ENCODE data around the gene DLL3.
"Not testable (repeated sequence)": the region's sequence is repeated elsewhere in the genome, so short reads cannot be mapped to it uniquely, and the experiment has no call there.

The DLL3 gene, protein sequence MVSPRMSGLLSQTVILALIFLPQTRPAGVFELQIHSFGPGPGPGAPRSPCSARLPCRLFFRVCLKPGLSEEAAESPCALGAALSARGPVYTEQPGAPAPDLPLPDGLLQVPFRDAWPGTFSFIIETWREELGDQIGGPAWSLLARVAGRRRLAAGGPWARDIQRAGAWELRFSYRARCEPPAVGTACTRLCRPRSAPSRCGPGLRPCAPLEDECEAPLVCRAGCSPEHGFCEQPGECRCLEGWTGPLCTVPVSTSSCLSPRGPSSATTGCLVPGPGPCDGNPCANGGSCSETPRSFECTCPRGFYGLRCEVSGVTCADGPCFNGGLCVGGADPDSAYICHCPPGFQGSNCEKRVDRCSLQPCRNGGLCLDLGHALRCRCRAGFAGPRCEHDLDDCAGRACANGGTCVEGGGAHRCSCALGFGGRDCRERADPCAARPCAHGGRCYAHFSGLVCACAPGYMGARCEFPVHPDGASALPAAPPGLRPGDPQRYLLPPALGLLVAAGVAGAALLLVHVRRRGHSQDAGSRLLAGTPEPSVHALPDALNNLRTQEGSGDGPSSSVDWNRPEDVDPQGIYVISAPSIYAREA

DNA sequence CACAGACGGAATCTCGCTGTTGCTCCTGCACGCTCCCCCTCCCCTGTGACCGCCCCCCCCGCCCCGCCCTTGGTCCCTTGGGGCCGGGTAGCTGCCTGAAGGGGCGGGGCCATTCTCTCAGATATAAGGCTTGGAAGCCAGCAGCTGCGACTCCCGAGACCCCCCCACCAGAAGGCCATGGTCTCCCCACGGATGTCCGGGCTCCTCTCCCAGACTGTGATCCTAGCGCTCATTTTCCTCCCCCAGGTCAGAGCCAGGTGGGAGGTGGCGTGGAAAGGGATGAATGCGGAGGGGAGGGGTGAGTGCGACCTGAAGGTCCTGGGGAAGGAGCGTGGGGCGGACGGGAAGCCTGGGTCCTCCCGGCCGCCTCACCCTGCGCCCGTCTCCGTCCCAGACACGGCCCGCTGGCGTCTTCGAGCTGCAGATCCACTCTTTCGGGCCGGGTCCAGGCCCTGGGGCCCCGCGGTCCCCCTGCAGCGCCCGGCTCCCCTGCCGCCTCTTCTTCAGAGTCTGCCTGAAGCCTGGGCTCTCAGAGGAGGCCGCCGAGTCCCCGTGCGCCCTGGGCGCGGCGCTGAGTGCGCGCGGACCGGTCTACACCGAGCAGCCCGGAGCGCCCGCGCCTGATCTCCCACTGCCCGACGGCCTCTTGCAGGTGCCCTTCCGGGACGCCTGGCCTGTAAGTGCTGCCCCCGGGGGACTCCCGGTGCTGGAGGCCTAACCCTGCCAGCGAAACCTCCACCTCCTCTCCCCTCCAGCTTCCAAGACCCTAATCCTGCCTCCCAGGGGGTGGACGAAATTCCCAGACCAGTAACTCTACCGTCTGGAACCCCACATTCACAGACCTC, at the start of gene DLL3:
Gene DLL3, plus strand, starts transcription at position 150 of the 845 bp plus-strand sequence. Its CDS starts 28 bp downstream, at position 178.
- no peak for DNase-seq (ENCODE audit: low spot score)

DNA sequence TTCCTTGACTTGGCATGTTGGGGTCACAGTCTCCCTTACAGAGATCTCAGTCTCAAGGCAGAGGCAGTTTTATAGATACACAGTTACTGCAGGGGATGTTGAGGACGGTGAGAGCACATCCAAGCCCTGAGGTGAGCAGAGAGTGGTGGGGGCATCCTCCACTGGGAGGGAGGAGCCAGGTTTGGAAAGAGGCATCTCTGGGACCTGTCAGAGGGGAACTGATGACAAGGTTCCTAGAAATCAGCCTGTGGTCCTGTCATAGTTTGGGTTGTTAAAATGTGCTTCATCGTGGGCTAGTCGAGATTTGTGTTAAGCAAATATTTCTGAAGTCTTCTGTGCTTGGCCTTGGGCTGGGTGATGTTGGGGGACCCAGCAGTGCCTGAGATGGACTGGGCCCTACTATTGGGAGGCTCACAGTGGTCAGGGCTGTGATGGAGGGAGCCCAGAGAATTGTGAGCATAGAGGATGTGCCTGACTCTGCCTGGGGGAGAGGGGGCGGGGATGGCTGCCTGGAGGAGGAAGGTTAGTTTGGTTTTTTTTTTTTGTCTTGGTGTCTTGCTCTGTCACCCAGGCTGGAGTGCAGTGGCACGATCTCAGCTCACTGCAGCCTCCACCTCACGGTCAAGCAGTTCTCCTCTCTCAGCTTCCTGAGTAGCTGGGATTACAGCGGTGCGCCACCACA, 49.5 kb upstream of the DLL3 start:
- DNase-seq (ENCODE audit: low spot score), result no peak

DNA sequence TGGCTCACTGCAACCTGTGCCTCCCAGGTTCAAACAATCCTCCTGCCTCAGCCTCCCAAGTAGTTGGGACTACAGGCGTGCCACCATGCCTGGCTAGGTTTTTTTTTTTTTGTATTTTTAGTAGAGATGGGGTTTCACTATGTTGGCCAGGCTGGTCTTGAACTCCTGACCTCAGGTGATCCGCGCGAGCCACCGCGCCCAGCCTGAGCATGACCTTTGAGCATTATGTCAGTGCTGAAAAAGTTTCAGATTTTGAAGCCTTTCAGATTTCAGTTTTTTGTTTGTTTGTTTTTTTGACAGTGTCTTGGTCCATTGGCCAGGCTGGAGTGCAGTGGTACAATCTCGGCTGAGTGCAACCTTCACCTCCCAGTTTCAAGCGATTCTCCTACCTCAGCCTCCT, 47.5 kb upstream of the DLL3 start:
- not testable (repeated sequence) for DNase-seq (ENCODE audit: low spot score)

DNA sequence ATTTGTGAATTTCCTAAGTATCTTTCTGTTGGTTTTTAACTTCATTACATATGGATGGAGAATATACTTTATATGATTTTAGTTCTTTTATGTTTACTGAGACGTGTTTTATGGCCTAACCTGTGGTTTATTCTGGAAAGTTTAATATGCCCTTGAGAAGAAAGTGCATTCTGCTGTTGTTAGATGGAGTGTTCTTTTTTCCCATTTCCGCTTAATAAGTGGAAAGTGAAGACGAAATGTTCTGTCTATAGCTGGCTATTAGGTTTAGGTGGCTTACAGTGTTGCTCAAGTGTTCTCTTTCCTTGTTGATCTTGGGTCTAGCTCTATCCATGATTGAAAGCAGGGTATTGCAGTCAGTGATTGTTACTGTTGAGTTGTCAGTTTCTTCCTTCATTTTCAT, 35.3 kb upstream of the DLL3 start:
- no peak for DNase-seq (ENCODE audit: low spot score)

DNA sequence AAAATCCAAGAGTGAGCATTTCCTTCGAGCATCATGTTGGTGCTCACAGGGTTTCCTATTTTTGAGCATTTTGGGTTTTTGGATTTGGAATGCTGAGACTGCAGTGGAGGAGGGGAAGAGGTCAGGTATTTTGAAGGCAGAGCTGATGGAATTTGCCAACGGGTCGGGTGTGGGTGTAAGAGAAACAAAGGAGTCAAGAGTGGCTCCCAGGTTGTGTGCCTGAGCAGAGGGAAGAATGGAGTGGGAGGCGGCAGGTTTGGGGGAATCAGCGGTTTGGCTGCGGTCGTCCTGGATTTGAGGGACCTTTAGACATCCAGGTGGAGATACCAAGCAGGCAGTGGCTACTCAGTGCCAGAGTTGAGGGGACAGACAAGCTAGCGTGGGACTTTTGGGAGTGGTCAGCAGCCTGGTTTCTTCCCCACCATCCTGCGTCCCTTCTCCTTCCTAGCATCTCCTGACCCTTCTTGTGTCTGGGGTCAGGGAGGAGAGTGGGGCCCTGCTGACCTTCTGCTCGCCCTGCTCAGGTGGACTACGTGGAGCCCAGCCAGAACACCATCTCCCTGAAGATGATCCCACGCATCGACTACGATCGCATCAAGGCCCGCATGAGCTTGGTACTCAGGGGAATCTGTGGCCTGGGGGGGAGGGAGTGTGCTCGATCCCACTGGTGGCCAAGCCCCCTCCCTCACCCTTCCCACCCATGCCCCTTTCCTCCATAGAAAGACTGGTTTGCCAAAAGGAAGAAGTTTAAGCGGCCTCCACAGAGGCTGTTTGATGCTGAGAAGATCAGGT, 32.6 kb upstream of the DLL3 start:
- DNase-seq (ENCODE audit: low spot score), result no peak

DNA sequence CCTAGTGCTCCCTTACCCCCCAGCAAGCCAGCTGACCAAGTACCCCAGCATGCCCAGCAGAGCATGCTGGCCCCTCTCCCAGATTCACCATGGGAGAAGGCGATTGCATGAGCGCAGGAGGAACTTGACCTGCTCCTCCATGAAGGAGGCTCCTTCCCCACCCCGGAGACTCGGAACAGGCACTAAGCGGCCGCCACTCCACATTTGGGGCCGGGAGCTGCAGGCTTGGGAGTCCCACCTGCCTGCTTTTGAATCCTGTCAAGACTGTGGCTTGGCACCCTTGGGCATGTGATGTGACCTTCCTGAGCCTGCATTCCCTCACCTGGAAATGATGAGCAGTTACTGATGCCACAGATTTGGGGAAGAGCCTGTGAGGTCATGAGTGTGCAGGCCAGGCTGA, 30.8 kb upstream of the DLL3 start:
- DNase-seq (ENCODE audit: low spot score), result no peak

DNA sequence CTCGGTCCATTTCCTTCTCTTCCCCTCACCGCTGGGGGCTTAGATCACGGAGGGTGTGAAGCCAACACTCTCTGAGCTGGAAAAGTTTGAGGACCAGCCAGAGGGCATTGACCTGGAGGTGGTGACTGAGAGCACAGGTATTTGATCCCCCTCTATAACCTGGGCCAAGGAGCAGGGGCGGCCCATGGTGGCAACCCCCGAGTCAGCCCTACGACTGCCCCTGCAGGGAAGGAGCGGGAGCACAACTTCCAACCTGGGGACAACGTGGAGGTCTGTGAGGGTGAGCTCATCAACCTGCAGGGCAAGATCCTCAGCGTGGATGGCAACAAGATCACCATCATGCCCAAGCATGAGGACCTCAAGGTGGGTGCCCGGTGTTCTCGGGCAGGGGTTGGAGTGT, 29.7 kb upstream of the DLL3 start:
- DNase-seq (ENCODE audit: low spot score), result no peak

DNA sequence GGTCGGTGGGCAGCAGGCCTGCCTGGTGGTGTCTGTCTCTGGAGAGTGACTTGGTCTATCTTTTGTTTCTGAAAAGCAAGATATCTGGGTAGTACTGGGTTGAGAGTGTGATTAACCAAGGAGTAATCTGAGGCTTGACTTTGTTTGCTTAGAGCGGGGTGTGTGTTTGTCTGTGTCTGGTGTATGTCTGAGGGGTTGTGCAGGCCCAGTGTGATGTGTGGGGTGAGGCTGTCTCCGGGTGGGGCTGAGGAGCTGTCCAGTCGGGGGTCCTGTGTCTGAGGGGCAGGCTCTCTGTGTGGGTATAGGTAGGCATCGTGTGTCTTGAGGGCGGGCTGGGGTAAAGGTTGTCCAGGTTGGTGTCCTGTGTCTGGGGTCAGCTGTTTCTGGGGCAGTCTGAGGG, 29.2 kb upstream of the DLL3 start:
- DNase-seq (ENCODE audit: low spot score), result no peak

DNA sequence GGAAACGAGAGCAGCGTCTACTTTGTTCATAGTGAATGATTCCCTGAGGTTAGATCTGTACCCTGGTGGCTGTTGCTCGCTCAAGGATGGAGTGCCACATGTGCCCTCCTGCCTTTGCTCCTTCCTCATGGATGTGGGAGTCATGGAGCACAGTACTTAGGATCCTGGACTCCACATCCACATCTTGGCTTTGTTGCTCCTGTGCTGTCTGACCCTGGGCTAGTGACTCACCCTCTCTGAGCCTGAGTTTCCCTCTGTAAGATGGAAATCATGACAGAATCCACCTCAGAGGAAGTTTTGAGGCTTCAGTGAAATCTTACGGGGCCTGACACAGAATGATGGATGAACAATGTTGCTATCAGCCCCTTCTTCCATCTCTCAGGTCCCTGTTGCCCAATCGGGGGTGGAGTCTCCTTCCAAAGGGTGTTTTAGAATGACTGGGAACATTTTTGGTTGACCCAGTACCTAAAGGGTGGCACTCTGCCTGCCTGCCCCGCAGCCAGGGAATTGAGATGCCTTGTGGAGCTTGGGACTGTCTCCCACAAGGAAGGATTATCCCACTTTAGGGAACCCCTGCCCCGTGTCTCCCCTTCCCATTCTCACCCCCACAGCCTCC, 27.9 kb upstream of the DLL3 start:
- DNase-seq (ENCODE audit: low spot score), result peak; percentile 14

DNA sequence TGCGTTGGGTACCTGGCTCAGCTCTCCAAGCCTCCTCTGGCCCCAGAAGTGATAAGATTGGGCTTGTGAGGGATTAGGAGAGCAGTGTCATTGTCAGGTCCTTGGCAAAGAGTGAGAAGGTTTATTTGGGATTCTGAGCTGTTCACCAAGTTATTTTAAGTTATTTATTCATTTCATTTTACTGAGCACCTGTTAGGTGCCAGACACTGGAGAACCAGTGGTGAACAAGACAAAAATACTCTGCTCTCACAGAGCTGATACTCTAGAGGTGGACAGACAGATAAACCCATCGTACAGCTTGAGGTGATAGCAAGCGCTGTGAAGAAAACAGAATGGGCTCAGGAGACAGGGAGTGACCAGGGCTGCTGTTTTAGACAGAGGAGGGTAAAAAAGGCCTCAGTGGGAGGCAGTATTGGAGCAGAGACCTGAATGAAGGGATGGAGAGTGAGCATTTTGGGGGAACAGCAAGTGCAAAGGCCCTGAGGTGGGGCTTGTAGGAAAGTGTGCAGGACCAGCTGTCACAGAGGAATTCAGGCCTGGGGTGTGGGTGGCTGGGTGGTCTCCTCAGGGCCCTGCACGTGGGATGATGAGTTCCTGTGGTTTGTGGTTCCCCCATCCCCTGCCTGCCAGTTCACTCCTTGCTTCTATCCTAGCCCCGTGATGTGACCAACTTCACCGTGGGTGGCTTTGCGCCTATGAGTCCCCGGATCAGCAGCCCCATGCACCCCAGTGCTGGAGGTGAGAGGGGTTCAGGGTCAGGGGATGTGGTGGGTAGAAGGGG, 26.8 kb upstream of the DLL3 start:
- no peak for DNase-seq (ENCODE audit: low spot score)

DNA sequence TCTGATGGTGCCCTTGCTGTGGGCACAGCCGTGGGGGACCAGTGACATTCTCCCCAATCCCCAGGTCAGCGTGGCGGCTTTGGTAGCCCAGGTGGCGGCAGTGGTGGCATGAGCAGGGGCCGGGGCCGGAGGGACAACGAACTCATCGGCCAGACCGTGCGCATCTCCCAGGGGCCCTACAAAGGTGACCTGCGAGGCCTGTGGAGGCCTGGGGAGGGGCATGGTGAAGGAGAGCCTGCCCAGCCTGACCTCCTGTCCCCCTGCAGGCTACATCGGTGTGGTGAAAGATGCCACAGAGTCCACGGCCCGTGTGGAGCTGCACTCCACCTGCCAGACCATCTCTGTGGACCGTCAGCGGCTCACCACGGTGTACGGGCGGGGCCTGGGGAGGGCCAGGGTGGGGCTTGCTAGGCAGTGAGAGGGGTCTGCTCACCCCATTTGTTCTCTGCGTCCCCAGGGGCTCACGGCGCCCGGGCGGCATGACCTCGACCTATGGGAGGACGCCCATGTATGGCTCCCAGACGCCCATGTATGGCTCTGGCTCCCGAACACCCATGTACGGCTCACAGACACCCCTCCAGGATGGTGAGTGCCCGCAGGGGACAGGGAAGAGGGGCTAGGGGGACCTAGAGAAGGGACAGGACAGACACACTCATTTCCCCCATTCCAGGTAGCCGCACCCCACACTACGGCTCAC, 25.9 kb upstream of the DLL3 start:
- DNase-seq (ENCODE audit: low spot score), result no peak

DNA sequence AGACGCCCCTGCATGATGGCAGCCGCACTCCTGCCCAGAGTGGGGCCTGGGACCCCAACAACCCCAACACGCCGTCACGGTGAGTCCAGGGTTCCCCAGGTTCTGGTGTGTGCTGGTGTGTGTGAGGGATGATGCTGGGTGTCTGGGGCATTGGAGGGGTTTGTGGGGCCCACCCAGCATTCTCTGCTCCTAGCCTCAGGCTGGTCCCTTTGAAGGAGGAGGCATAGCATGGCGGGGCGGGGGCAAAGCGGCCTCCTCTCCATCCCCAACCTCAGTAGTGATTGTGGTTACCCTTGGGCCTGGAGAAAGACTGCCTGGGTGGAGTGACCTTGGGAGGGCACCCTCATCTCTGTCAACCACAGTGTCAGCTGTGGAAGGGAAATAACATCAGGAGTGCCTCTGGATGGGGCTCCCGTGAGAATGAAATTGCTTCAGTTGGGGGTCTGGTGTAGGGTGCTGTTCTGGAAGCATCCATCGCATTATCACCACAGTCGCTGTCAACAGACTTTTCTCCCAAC, 25.2 kb upstream of the DLL3 start:
- DNase-seq (ENCODE audit: low spot score), result no peak

DNA sequence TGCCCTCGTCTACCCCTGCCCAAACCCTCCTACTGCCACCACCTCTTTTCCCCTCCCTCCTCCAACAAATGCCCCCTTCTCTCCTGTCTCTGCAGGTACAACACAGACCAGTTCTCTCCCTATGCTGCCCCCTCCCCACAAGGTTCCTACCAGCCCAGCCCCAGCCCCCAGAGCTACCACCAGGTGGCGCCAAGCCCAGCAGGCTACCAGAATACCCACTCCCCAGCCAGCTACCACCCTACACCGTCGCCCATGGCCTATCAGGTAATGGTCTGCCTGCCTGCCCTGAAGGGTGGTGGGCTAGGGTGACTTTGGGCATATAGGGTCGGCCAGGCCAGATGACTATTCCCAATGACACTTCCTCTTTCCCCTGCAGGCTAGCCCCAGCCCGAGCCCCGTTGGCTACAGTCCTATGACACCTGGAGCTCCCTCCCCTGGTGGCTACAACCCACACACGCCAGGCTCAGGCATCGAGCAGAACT, 24.6 kb upstream of the DLL3 start:
- peak; percentile 22 for DNase-seq (ENCODE audit: low spot score)

DNA sequence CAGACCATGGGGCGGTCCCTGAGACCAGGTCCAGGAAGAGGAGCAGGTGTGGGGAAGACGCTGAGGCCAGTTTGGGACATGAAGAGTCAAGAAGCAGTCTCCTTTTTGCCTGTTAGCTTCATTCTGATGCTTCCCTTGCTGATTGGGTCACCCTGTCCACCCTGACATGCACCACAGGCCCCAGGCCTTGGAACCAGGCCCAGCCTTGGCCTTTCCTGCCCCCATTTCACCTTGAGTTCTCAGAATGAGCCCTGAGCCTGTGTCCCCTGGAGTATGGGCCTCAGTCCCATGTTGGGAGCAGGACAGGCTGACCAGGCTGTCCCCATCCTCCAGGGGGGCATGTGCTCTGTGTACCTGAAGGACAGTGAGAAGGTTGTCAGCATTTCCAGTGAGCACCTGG, 23.0 kb upstream of the DLL3 start:
- DNase-seq (ENCODE audit: low spot score), result no peak

DNA sequence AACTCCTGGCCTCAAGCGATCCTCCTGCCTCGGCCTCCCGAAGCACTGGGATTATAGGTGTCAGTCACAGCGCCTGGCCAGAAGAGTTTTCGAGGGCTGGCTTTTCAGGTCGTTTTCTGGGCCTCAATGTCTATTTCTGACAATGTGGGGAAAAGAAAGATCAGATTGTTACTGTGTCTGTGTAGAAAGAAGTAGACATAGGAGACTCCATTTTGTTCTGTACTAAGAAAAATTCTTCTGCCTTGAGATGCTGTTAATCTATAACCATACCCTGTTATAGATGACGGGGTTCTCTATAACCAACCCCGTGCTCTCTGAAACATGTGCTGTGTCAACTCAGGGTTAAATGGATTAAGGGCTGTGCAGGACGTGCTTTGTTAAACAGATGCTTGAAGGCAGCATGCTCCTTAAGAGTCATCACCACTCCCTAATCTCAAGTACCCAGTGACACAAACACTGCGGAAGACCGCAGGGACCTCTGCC, 19.4 kb upstream of the DLL3 start:
- DNase-seq (ENCODE audit: low spot score), result peak; percentile 45

DNA sequence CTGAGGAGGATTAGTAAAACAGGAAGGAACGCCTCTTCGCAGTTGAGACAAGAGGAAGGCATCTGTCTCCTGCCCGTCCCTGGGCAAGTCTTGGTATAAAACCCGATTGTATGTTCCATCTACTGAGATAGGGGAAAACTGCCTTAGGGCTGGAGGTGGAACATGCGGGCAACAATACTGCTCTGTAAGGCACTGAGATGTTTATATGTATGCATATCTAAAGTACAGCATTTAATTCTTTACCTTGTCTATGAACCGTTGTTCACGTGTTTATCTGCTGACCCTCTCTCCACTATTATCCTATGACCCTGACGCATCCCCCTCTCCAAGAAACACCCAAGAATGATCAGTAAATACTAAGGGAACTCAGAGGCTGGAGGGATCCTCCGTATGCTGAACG, 18.8 kb upstream of the DLL3 start:
- DNase-seq (ENCODE audit: low spot score), result no peak

DNA sequence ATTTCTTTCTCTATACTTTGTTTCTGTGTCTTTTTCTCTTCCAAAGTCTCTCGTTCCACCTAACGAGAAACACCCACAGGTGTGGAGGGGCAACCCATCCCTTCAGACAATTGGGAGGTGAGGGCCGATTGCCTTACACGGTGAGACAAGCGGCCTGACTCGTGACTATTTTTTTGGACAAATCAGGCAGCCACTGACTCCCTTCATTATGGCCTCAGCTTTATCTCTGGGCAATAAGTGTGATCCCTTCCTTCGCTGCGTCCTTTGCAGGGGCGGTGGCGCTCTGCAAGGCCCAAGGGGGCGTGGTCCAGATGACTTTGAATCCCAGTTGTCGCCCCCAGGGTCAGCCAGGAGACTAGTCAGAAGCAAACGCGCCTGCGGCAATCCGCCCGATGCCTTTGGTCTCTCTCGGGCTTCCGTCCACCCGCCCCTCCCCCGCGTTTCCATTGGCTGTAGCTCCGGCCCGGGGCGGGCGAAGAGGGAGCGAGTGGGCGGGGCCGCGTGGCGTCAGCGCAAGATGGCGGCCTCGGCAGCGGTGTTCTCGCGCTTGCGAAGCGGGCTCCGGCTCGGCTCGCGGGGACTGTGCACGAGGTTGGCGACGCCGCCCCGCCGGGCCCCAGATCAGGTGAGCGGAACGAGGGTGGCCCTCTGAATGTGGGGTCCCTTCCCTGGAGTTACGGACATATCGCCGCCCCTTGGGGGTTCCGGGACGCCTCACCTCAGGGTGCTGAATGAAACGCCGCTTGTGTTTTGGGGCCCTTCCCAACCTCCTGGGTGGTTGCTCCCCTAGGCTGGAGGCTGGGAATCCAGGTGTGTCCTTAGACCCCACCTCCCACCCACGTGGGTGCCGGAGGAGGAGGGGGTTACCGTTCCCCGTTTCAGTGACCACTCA, 18.2 kb upstream of the DLL3 start, which contains the start of gene TIMM50:
Gene TIMM50, plus strand, starts transcription at position 502 of the 892 bp plus-strand sequence. Its CDS starts 16 bp downstream, at position 518.
- peak; percentile 93 for DNase-seq (ENCODE audit: low spot score)

DNA sequence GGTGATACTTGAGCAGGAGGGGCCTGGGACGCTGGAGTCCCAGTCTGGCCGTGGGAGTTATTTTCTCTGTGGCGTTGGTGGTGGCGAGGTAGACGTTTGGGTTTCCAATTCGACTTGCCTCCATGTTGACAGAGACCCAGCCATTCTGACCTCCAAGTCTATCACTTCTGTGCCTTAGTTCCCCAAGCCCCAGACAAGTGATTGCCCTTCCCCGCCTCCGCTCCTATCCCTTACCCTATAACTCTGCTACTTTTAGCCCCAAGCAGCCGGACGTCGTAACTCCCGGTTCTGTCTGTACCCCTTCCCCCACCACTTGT, 17.6 kb upstream of the DLL3 start:
- DNase-seq (ENCODE audit: low spot score), result no peak
